GM12878 (cell line): ENCODE results near the gene JAKMIP1.

ENCODE experiments used
- CREB1 ChIP-seq: IDR thresholded peaks from 2 replicates; pipeline ENCODE4 v1.6.1; 2012; ENCODE audit warnings: low read depth, mild to moderate bottlenecking, inconsistent platforms
- CTCF ChIP-seq, 3 experiments: IDR thresholded peaks in 2 of 3; conservative IDR thresholded peaks in 1 of 3; 2 replicates each; pipeline ENCODE4 v1.5.1; 2011; ENCODE audit warnings: low read depth in 3 of 3, low read length in 3 of 3, mild to moderate bottlenecking in 3 of 3, control low read depth in 2 of 3, moderate library complexity in 2 of 3, inconsistent platforms in 1 of 3, mixed read lengths in 1 of 3; ENCODE audit not compliant: control insufficient read depth in 2 of 3, insufficient read depth in 1 of 3; ENCODE audit errors: extremely low read depth in 1 of 3
- EZH2 ChIP-seq: IDR thresholded peaks from 2 replicates; pipeline ENCODE4 v1.6.1; 2012; ENCODE audit warnings: low read depth, mild to moderate bottlenecking, control low read depth, inconsistent platforms, low read length, borderline replicate concordance; ENCODE audit not compliant: control insufficient read depth
- FOXM1 ChIP-seq: IDR thresholded peaks from 2 replicates; pipeline ENCODE4 v1.6.1; 2012; ENCODE audit warnings: low read depth, mild to moderate bottlenecking, inconsistent platforms, low read length, moderate library complexity
- HDAC2 ChIP-seq: fragments of 200-600 bp; sonication (generic); IDR thresholded peaks from 2 replicates; pipeline ENCODE4 v1.6.1; 2017
- HDAC6 ChIP-seq: fragments of 200-600 bp; sonication (generic); IDR thresholded peaks from one replicate; pipeline ENCODE4 v1.8.0; 2017; ENCODE audit warnings: antibody characterized with exemption; ENCODE audit not compliant: unreplicated experiment
- IRF3 ChIP-seq: fragments of 450-650 bp; IDR thresholded peaks from 2 replicates; pipeline ENCODE4 v1.6.1; 2014; ENCODE audit warnings: mild to moderate bottlenecking
- POLR2A ChIP-seq: IDR thresholded peaks from 2 replicates; pipeline ENCODE4 v1.6.1; 2011; ENCODE audit warnings: low read depth, mild to moderate bottlenecking, low read length
- SMC3 ChIP-seq: IDR thresholded peaks from 2 replicates; pipeline ENCODE4 v1.6.1; 2011; ENCODE audit warnings: low read length, improper control_type of control experiment, borderline replicate concordance
- YY1 ChIP-seq: IDR thresholded peaks from 2 replicates; pipeline ENCODE4 v1.6.1; 2011; ENCODE audit warnings: low read depth, mild to moderate bottlenecking, low read length

- TF ChIP-seq POLR2A (no peak), CTCF (IDR thresholded peaks at IDR 0.05 in 2 of 3, conservative IDR thresholded peaks at IDR 0.05 in 1 of 3; ENCODE audit: control insufficient read depth in 2 of 3, extremely low read depth in 1 of 3, insufficient read depth in 1 of 3, low read depth in 3 of 3, low read length in 3 of 3) (no peak), YY1 (no peak), IRF3 (no peak), CREB1 (no peak), HDAC6 (no peak), SMC3 (no peak), HDAC2 (no peak), EZH2 (no peak), FOXM1 (no peak)
Observed at GRCh38 chr4:6074758-6075157, 125.6 kb downstream of the JAKMIP1 start.
